Vagina (tissue), 2 donors: ENCODE results near the gene ABHD16A.

Experiments
- POLR2A ChIP-seq, 2 donors: fragments of 450-650 bp; IDR thresholded peaks; one replicate each; pipeline ENCODE4 v1.6.1; 2017; ENCODE audit warnings: antibody characterized with exemption in 2 of 2, mild to moderate bottlenecking in 2 of 2, moderate library complexity in 2 of 2
- POLR2AphosphoS5 ChIP-seq, 2 donors: sonication (generic); formaldehyde crosslinking; IDR thresholded peaks; one replicate each; pipeline ENCODE4 v1.9.0; 2017; ENCODE audit warnings: antibody characterized with exemption in 2 of 2, mild to moderate bottlenecking in 2 of 2, low read depth in 1 of 2; ENCODE audit not compliant: insufficient read depth in 1 of 2
- TF ChIP-seq, protein P1 (sequence below), 3 experiments: fragments of 450-650 bp in 2 of 3; fragments of 200-600 bp in 1 of 3; sonication (generic) in 1 of 3; IDR thresholded peaks; one replicate each; pipeline ENCODE4 v1.5.1; 2017 to 2019; ENCODE audit warnings: antibody characterized with exemption in 3 of 3, mild to moderate bottlenecking in 2 of 3, moderate library complexity in 2 of 3

DNA sequence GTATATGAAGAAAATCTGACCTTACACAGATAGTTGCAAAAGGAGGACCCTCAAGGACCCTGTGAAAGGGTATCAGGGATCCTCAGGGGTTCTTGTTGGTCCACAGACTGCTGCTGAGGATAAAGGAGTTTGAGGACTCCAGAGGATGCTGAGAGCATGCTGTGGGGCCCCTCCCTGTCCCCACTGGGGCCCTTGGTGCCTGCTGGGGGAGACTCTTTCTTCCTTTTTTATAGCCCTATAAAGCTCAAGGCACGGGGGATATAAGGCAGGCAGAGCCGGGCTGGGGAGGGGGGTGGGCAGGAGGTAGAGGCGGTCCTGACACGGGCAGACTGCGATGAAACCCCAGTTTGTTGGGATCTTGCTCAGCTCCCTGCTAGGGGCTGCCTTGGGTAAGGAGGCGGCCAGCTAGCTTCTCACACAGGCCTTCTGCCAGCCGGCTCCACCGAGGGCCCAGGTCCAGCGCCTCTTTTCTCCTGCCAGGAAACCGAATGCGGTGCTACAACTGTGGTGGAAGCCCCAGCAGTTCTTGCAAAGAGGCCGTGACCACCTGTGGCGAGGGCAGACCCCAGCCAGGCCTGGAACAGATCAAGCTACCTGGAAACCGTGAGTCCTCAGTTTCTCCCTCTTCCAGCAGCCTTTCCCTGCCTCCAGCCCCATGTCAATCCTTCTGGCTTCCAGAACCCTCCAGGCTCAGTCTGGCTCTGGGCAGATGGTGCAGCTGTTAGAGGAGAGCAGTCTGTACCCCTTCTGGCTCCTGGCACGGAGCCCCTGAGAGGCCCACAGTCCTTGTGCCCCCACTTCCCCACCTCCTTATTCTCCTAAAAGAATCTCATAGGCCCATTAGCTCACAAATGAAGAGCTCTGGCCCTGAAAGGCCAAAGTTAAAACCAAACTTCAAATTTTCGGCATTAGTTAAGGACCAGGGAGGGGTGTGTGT lies 12.2 kb upstream of the ABHD16A start, which contains the start of gene LY6G6D:
- TF ChIP-seq POLR2AphosphoS5 (IDR thresholded peaks at IDR 0.05; ENCODE audit: insufficient read depth in 1 of 2, low read depth in 1 of 2) (no peak), POLR2A (IDR thresholded peaks at IDR 0.05) (no peak)
- TF ChIP-seq, protein P1, sequence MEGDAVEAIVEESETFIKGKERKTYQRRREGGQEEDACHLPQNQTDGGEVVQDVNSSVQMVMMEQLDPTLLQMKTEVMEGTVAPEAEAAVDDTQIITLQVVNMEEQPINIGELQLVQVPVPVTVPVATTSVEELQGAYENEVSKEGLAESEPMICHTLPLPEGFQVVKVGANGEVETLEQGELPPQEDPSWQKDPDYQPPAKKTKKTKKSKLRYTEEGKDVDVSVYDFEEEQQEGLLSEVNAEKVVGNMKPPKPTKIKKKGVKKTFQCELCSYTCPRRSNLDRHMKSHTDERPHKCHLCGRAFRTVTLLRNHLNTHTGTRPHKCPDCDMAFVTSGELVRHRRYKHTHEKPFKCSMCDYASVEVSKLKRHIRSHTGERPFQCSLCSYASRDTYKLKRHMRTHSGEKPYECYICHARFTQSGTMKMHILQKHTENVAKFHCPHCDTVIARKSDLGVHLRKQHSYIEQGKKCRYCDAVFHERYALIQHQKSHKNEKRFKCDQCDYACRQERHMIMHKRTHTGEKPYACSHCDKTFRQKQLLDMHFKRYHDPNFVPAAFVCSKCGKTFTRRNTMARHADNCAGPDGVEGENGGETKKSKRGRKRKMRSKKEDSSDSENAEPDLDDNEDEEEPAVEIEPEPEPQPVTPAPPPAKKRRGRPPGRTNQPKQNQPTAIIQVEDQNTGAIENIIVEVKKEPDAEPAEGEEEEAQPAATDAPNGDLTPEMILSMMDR (IDR thresholded peaks at IDR 0.05) = no peak
